ENCODE data around the gene NDST1.

- TF ChIP-seq CTCF (IDR thresholded peaks at IDR 0.05; ENCODE audit: insufficient read depth, low read depth, low read length) (peak; percentile 31), EZH2 (IDR thresholded peaks at IDR 0.05; ENCODE audit: insufficient read depth, low read length) (no peak)
Measured at GRCh38 chr5:150589862-150590601, 82.1 kb downstream of the NDST1 start.

Data from astrocyte (in vitro differentiated cells and primary cell).